Left ventricle myocardium inferior (tissue), 1 donor: ENCODE measurements around the gene TFE3. TPM values are rescaled to one million over a fixed set of nuclear protein-coding genes. Genes with fewer than 3 reads are reported as not detected.

Source experiments
- DNase-seq: peaks from one replicate; pipeline ENCODE4 v3.0.0-alpha.2; 2020
- H3K27ac ChIP-seq: fragments of 200-600 bp; replicated peaks from 2 replicates; pipeline ENCODE4 v1.8.0; 2021
- H3K27me3 ChIP-seq: fragments of 200-600 bp; 2 replicates; pipeline ENCODE4 v1.8.0; 2021; ENCODE audit warnings: low read depth
- H3K36me3 ChIP-seq: fragments of 200-600 bp; 2 replicates; pipeline ENCODE4 v1.8.0; 2021
- H3K4me1 ChIP-seq: fragments of 200-600 bp; 2 replicates; pipeline ENCODE4 v1.8.0; 2021
- H3K4me3 ChIP-seq: fragments of 200-600 bp; 2 replicates; pipeline ENCODE4 v1.8.0; 2021; ENCODE audit warnings: mild to moderate bottlenecking, moderate library complexity
- H3K9me3 ChIP-seq: fragments of 200-600 bp; replicated peaks from 2 replicates; pipeline ENCODE4 v1.8.0; 2021
- CTCF ChIP-seq: fragments of 200-600 bp; IDR thresholded peaks from 2 replicates; pipeline ENCODE4 v1.8.0; 2021; ENCODE audit warnings: antibody characterized with exemption, mild to moderate bottlenecking, borderline replicate concordance
- intact Hi-C: fragments of 100-400 bp; cut with micrococcal nuclease; formaldehyde crosslinking; loops from one replicate; pipeline ENCODE4 v1.11.0; 2022
- total RNA-seq: library from RNA; stranded (reverse); fragmentation: NEBNext Ultra II Directional; extraction: Animal tissue kit (Norgen Biotek cat#: 25700); gene quantifications from one replicate; pipeline ENCODE4 v1.2.1, GENCODE V29; 2021
- donor health status: DM: no; HTN: yes; CAD: no; lungs with severe emphysema.

TFE3 gene
- total RNA-seq, 1 donor from 2014 or later: 19.2 TPM

- no peak overlapping the region for H3K4me3 ChIP-seq
- H3K9me3 ChIP-seq: no peaks in the 10 kb centered on the region
- H3K27me3 ChIP-seq: no peaks in the 10 kb centered on the region
- DNase-seq: no peak
- H3K4me1 ChIP-seq: no peaks in the 10 kb centered on the region
- no peaks in the 10 kb centered on the region for H3K36me3 ChIP-seq
- intact Hi-C loops: no loop called here
- no peak overlapping the region for H3K27ac ChIP-seq
- TF ChIP-seq CTCF: no peak
These were observed 21.1 kb upstream of the TFE3 start for GRCh38 chrX:49064303-49064702.

- H3K4me3 ChIP-seq: no peak overlapping the region
- no peaks in the 10 kb centered on the region for H3K9me3 ChIP-seq
- TF ChIP-seq CTCF: no peak
- H3K27me3 ChIP-seq: no peaks in the 10 kb centered on the region
- intact Hi-C loops: no loop called here
- no peaks in the 10 kb centered on the region for H3K36me3 ChIP-seq
- no peak overlapping the region for H3K27ac ChIP-seq
- H3K4me1 ChIP-seq: no peaks in the 10 kb centered on the region
- DNase-seq: no peak
These were observed 20.6 kb upstream of the TFE3 start for GRCh38 chrX:49063715-49064114.

GRCh38 chrX:49061916-49062315, 18.8 kb upstream of the TFE3 start:
- intact Hi-C loops: no loop called here

GRCh38 chrX:49061490-49061889, 18.3 kb upstream of the TFE3 start:
- Histone ChIP-seq H3K27ac (no peak overlapping the region), H3K27me3 (no peaks in the 10 kb centered on the region), H3K36me3 (no peaks in the 10 kb centered on the region), H3K9me3 (no peaks in the 10 kb centered on the region), H3K4me1 (no peaks in the 10 kb centered on the region), H3K4me3 (no peak overlapping the region)
- intact Hi-C loops: no loop called here
- no peak for TF ChIP-seq CTCF
- no peak for DNase-seq

More at GRCh38 chrX:49061916-49062315, 18.8 kb upstream of the TFE3 start:
- no peak for TF ChIP-seq CTCF
- H3K27me3 ChIP-seq: no peaks in the 10 kb centered on the region
- no peak overlapping the region for H3K27ac ChIP-seq
- H3K36me3 ChIP-seq: no peaks in the 10 kb centered on the region
- no peaks in the 10 kb centered on the region for H3K9me3 ChIP-seq
- no peak for DNase-seq
- no peaks in the 10 kb centered on the region for H3K4me1 ChIP-seq
- no peak overlapping the region for H3K4me3 ChIP-seq

GRCh38 chrX:49060914-49061313, 17.8 kb upstream of the TFE3 start:
- no peak for TF ChIP-seq CTCF
- H3K27ac ChIP-seq: no peak overlapping the region
- intact Hi-C loops: no loop called here
- no peaks in the 10 kb centered on the region for H3K27me3 ChIP-seq
- no peak overlapping the region for H3K4me3 ChIP-seq
- H3K4me1 ChIP-seq: no peaks in the 10 kb centered on the region
- H3K36me3 ChIP-seq: no peaks in the 10 kb centered on the region
- no peaks in the 10 kb centered on the region for H3K9me3 ChIP-seq
- DNase-seq: no peak

- intact Hi-C loops: no loop called here
- no peak for DNase-seq
- H3K4me1 ChIP-seq: no peaks in the 10 kb centered on the region
- H3K27ac ChIP-seq: no peak overlapping the region
- no peak overlapping the region for H3K4me3 ChIP-seq
- no peak for TF ChIP-seq CTCF
- no peaks in the 10 kb centered on the region for H3K27me3 ChIP-seq
- H3K36me3 ChIP-seq: no peaks in the 10 kb centered on the region
- H3K9me3 ChIP-seq: no peaks in the 10 kb centered on the region
These were observed 16.5 kb upstream of the TFE3 start for GRCh38 chrX:49059681-49060085.
